LNCaP clone FGC (cell line): ENCODE measurements around the gene FAM199X.

Experiments used
- DNase-seq: peaks from one replicate; pipeline ENCODE4 v3.0.0-alpha.2; 2011; ENCODE audit warnings: low read depth
- H3K4me3 ChIP-seq: 2 replicates; pipeline ENCODE4 v1.5.1; 2011; ENCODE audit warnings: mild to moderate bottlenecking, low read depth, low read length, control low read depth
- TF ChIP-seq, protein P1 (sequence below): IDR thresholded peaks from 2 replicates; pipeline ENCODE4 v1.5.1; 2012; ENCODE audit warnings: mild to moderate bottlenecking; ENCODE audit not compliant: control insufficient read depth, insufficient read depth; ENCODE audit errors: extremely low read depth

The FAM199X gene

DNA sequence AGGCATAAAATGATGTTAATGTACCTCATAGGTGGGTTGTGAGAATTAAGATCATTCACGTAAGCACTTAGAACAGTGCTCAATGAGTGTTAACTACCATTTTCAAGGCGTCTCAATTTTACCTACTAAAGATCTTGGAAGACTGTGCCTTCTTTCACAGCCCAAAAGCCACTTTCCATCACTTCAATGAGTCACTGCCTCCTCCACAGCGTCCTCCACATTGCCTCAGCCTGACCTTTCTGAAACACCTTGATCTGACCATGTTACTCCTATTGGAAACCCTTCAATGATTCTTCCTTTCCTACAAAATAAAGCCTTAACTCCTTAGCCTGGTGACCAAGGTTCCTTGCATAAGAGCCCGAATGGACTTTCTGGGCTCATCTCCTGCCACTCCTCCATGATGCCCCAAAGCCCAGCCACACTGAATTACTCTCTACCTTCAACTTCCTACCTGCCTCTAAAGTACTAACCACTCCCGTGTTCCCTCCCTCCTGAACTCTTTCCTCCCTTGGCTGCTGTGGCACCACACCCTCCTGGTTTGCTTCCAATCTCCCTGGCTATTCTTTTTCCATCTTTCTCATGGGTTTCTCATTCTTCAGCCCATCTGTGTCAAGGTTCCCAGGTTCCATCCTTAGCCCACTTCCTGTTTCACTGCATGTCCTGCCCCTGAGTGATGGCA lies 31.5 kb upstream of the FAM199X start:
- TF ChIP-seq, protein P1, sequence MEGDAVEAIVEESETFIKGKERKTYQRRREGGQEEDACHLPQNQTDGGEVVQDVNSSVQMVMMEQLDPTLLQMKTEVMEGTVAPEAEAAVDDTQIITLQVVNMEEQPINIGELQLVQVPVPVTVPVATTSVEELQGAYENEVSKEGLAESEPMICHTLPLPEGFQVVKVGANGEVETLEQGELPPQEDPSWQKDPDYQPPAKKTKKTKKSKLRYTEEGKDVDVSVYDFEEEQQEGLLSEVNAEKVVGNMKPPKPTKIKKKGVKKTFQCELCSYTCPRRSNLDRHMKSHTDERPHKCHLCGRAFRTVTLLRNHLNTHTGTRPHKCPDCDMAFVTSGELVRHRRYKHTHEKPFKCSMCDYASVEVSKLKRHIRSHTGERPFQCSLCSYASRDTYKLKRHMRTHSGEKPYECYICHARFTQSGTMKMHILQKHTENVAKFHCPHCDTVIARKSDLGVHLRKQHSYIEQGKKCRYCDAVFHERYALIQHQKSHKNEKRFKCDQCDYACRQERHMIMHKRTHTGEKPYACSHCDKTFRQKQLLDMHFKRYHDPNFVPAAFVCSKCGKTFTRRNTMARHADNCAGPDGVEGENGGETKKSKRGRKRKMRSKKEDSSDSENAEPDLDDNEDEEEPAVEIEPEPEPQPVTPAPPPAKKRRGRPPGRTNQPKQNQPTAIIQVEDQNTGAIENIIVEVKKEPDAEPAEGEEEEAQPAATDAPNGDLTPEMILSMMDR, result no peak
- no peak for DNase-seq
- no peak overlapping the region for H3K4me3 ChIP-seq

DNA sequence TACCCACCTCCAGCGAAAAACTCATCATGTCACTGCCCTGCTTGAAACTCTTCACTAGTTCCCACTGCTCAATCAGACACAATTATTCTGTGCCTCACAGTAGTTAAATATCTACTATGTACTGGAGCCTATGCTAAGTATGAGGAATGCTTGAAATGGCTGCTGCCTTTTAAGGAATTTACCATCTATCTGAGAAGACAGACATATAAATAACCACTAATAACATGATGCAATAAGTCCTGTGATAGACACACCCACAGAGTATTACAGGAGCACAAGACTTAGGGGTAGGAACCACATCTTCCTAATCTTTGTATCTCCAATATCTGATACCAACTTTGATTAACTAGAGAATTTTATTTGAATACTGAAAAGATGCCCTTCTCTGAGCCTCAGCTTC lies 30.6 kb upstream of the FAM199X start:
- H3K4me3 ChIP-seq, result no peak overlapping the region
- no peak for DNase-seq
- TF ChIP-seq, protein P1, result no peak

DNA sequence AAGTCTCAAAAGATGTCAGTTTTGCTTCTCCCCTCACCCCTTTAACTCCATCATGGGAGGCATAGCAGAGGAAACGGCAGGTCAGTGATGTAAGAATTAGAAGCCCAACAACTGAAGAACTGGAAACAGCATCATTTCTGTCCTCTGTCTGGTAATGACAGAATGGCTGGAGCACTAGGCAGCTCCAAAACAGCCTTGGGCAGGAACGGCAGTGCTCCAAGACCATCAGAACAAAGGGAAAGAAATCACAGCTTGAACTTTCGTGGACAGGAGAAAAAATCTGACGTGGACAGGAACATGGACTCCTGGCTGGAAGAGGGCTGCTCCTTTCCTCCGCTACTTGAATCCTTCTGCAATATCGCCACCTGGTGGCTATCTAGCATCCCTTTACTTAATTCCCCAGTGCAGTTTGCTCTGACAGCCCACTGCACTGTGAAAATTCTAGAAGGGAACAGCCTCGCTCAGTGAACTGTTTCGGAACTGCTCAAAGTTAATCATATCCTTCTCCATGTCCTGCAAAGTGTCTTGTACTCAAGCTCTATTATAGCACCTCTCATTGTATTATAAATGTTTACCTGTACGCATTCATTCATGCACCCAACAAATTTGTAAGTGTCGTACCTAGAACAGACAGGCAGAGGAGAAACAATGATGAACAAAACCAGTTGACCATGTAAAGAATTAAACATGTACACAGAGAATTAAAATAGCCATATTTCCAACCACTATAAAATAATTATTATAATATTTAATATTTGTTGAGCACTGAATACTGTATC lies 29.8 kb upstream of the FAM199X start:
- TF ChIP-seq, protein P1, result peak; percentile 64
- DNase-seq, result peak; percentile 48
- H3K4me3 ChIP-seq, result peak overlapping the region; percentile 33

GRCh38 chrX:104137496-104137895 lies 28.8 kb upstream of the FAM199X start:
- TF ChIP-seq, protein P1, result no peak
- DNase-seq, result no peak
- no peak overlapping the region for H3K4me3 ChIP-seq

DNA sequence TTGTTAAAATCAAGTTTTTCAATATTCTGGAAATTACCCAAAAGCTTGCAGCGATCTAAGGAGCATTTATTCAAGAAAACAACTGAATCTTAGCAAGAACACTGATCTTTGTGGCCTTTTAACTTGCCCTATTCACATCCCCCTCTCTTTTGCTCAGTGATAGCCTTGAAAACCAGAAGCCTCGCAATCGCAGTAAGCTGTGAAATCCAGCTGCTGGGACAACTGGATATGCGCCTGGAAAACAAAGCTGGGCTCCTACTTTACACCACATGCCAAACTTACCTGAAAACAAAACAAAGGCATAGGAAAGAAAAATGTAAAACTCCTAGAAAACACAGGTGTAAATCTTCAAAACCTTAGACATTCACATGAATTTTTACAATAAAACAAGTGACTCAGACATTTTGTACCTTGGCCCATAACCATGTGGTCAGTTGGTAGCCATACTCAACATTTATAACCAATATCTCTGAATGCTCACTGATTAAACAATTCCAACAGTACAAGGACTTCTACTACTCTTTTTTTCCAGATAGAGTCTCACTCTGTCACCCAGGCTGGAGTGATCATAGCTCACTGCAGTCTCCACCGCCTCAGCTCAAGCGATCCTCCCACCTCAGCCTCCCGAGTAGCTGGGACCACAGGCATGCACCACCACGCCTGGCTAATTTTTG lies 25.0 kb upstream of the FAM199X start:
- TF ChIP-seq, protein P1, result no peak
- no peak for DNase-seq

GRCh38 chrX:104151037-104151436 lies 15.2 kb upstream of the FAM199X start:
- H3K4me3 ChIP-seq, result no peak overlapping the region
- TF ChIP-seq, protein P1, result no peak
- DNase-seq, result no peak

More for the DNA sequence above, 25.0 kb upstream of the FAM199X start:
- no peak overlapping the region for H3K4me3 ChIP-seq
